DND-41 (cell line): ENCODE results near the gene CYP27C1.
"Not testable (repeated sequence)": the region's sequence is repeated elsewhere in the genome, so short reads cannot be mapped to it uniquely, and the experiment has no call there.

Experiments
- ATAC-seq: fragments of 200-7000 bp; cut with Tn5 transposase; 3 replicates; pipeline ENCODE4 v1.9.1; 2021; ENCODE audit warnings: low read depth; ENCODE audit not compliant: insufficient read depth
- DNase-seq: peaks from one replicate; pipeline ENCODE4 v3.0.0-alpha.2; 2020
- H2AFZ ChIP-seq: 2 replicates; pipeline ENCODE4 v1.6.0; 2012; ENCODE audit warnings: low read depth, low read length
- H3K27ac ChIP-seq: 2 replicates; pipeline ENCODE4 v1.5.1; 2012; ENCODE audit warnings: low read length, inconsistent platforms
- H3K27me3 ChIP-seq: fragments of 200-600 bp; sonication (generic); 2 replicates; pipeline ENCODE4 v1.6.0; 2012; ENCODE audit warnings: low read length, mild to moderate bottlenecking, inconsistent platforms; ENCODE audit not compliant: insufficient read depth, poor library complexity
- H3K36me3 ChIP-seq: 2 replicates; pipeline ENCODE4 v1.5.1; 2012; ENCODE audit warnings: low read length, inconsistent platforms; ENCODE audit not compliant: insufficient read depth
- H3K4me1 ChIP-seq: 2 replicates; pipeline ENCODE4 v1.5.1; 2012; ENCODE audit warnings: mild to moderate bottlenecking, low read length; ENCODE audit not compliant: insufficient read depth
- H3K4me2 ChIP-seq: 2 replicates; pipeline ENCODE4 v1.6.0; 2012; ENCODE audit warnings: mild to moderate bottlenecking, moderate library complexity, low read length, inconsistent platforms; ENCODE audit not compliant: insufficient read depth
- H3K4me3 ChIP-seq, 2 experiments: fragments of 200-600 bp in 1 of 2; shearing (Covaris generic) in 1 of 2; 2 replicates each; pipeline ENCODE4 v1.5.1; 2012 to 2016; ENCODE audit warnings: inconsistent platforms in 2 of 2, low read length in 2 of 2, mild to moderate bottlenecking in 2 of 2, low read depth in 1 of 2, moderate library complexity in 1 of 2
- H3K79me2 ChIP-seq: 2 replicates; pipeline ENCODE4 v1.6.0; 2012; ENCODE audit warnings: low read length, inconsistent platforms; ENCODE audit not compliant: insufficient read depth
- H3K9ac ChIP-seq: 2 replicates; pipeline ENCODE4 v1.6.0; 2012; ENCODE audit warnings: low read depth, mild to moderate bottlenecking, inconsistent platforms, low read length, moderate library complexity
- H3K9me3 ChIP-seq: 2 replicates; pipeline ENCODE4 v1.5.1; 2012; ENCODE audit warnings: low read length, moderate library complexity, mild to moderate bottlenecking, inconsistent platforms; ENCODE audit not compliant: insufficient read depth, severe bottlenecking
- H4K20me1 ChIP-seq: 2 replicates; pipeline ENCODE4 v1.6.0; 2012; ENCODE audit warnings: low read length; ENCODE audit not compliant: insufficient read depth
- EZH2 ChIP-seq: IDR thresholded peaks from 3 replicates; pipeline ENCODE4 v1.6.1; 2012; ENCODE audit warnings: borderline replicate concordance, low read depth, mild to moderate bottlenecking, moderate library complexity, low read length, inconsistent platforms; ENCODE audit not compliant: severe bottlenecking
- TF ChIP-seq, protein P1 (sequence below): IDR thresholded peaks from 2 replicates; pipeline ENCODE4 v1.5.1; 2012; ENCODE audit warnings: borderline replicate concordance, low read length, moderate library complexity, mild to moderate bottlenecking; ENCODE audit not compliant: poor library complexity, severe bottlenecking; ENCODE audit errors: extremely low read depth

Gene CYP27C1

DNA sequence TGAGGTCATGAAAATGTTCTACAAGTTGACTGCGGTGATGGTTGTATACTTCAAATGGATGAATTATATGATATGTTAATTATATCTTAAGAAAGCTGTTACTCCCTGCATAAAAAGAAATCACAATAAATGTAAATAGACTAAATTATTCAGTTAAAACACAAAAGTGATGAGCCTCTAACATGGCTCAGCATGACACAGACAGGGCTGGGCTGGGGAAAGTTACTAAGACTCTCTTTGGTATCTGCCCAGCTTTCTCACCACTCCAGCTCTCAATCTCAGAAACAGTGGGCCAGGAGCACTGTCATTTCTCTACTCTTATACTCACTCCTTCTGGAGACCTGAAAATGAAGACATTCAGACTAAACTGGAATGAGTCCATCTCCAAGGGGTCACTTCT, 3.5 kb downstream of the CYP27C1 start:
- Histone ChIP-seq H3K36me3 (no peaks in the 10 kb centered on the region), H3K9ac (no peak overlapping the region), H3K9me3 (no peaks in the 10 kb centered on the region), H3K4me3 (no peak overlapping the region), H4K20me1 (no peaks in the 10 kb centered on the region), H2AFZ (no peak overlapping the region), H3K4me1 (no peaks in the 10 kb centered on the region), H3K27me3 (no peaks in the 10 kb centered on the region), H3K4me2 (no peak overlapping the region), H3K27ac (no peak overlapping the region), H3K79me2 (no peaks in the 10 kb centered on the region)
- ATAC-seq, result no peak
- no peak for DNase-seq
- TF ChIP-seq EZH2, result no peak
- TF ChIP-seq, protein P1, sequence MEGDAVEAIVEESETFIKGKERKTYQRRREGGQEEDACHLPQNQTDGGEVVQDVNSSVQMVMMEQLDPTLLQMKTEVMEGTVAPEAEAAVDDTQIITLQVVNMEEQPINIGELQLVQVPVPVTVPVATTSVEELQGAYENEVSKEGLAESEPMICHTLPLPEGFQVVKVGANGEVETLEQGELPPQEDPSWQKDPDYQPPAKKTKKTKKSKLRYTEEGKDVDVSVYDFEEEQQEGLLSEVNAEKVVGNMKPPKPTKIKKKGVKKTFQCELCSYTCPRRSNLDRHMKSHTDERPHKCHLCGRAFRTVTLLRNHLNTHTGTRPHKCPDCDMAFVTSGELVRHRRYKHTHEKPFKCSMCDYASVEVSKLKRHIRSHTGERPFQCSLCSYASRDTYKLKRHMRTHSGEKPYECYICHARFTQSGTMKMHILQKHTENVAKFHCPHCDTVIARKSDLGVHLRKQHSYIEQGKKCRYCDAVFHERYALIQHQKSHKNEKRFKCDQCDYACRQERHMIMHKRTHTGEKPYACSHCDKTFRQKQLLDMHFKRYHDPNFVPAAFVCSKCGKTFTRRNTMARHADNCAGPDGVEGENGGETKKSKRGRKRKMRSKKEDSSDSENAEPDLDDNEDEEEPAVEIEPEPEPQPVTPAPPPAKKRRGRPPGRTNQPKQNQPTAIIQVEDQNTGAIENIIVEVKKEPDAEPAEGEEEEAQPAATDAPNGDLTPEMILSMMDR, result no peak

DNA sequence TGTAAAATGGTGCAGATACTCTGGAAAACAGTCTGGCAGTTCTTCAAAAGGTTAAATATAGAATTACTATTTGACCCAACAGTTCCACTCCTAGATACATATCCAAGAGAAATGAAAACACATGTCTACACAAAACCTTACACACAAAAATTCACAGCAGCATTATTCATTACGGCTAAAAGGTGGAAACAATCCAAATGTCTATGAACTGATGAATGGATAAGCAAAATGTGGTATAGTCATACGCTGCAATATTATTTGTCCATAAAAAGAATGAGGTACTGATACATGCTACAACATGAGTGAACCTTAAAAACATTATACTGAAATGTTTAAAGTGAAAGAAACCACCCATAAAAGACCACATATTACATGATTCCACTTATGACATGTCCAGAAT, 4.0 kb downstream of the CYP27C1 start:
- Histone ChIP-seq H3K27me3 (no peaks in the 10 kb centered on the region), H3K4me1 (no peaks in the 10 kb centered on the region), H3K36me3 (no peaks in the 10 kb centered on the region), H3K27ac (no peak overlapping the region), H3K9ac (no peak overlapping the region), H4K20me1 (no peaks in the 10 kb centered on the region), H3K79me2 (no peaks in the 10 kb centered on the region), H2AFZ (no peak overlapping the region), H3K4me2 (no peak overlapping the region), H3K4me3 (no peak overlapping the region), H3K9me3 (no peaks in the 10 kb centered on the region)
- no peak for DNase-seq
- no peak for ATAC-seq
- TF ChIP-seq, protein P1, result no peak
- no peak for TF ChIP-seq EZH2

DNA sequence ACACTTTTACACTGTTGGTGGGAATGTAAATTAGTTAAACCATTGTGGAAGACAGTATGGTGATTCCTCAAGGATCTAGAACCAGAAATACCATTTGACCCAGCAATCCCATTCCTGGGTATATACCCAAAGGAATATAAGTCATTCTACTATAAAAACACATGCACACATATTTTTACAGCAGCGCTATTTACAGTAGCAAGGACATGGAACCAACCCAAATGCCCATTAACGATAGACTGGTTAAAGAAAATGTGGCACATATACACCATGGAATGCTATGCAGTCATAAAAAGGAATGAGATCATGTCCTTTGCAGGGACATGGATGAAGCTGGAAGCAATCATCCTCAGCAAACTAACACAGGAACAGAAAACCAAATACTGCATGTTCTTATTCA, 5.9 kb downstream of the CYP27C1 start:
- H3K79me2 ChIP-seq, ATAC-seq: not testable (repeated sequence)

DNA sequence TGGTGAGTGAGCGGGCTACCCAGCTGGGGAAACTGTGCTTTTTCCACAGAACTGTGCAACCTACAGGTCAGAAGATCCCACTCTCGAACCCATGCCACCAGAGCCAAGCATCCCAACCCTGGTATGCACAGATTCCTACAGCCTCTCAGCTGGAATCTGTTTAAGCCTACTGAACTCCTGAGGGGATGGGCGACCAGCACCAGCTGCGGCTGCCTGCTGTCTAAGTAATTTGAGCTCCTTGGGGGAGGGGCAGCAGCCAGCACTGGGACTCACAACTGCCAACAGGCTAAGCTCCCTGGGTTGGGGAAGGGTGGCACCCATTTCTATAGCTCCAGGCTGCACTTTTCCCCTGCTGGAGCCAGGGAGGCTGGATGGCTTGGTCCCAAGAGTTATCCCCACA, 11.8 kb downstream of the CYP27C1 start:
- no peak for TF ChIP-seq EZH2
- TF ChIP-seq, protein P1, result no peak

More for the DNA sequence above, 5.9 kb downstream of the CYP27C1 start:
- not testable (repeated sequence) for H3K36me3 ChIP-seq, DNase-seq, H4K20me1 ChIP-seq, H3K9me3 ChIP-seq, H3K9ac ChIP-seq, H3K27me3 ChIP-seq, H3K4me3 ChIP-seq, H2AFZ ChIP-seq, H3K4me2 ChIP-seq, H3K4me1 ChIP-seq, H3K27ac ChIP-seq

More for the DNA sequence above, 11.8 kb downstream of the CYP27C1 start:
- Histone ChIP-seq H3K4me3 (no peak overlapping the region), H3K36me3 (no peaks in the 10 kb centered on the region), H3K9ac (no peak overlapping the region), H3K9me3 (no peaks in the 10 kb centered on the region), H2AFZ (no peak overlapping the region), H3K27ac (no peak overlapping the region), H3K27me3 (peaks cover 4% of the 10 kb centered on the region), H3K79me2 (no peaks in the 10 kb centered on the region), H3K4me1 (no peaks in the 10 kb centered on the region), H4K20me1 (no peaks in the 10 kb centered on the region), H3K4me2 (no peak overlapping the region)
- ATAC-seq, result no peak
- no peak for DNase-seq
